Head of caudate nucleus (tissue), 42 donors: Measurements from ENCODE around the gene SLC38A9.

Source experiments
- DNase-seq, 42 donors: peaks; one replicate each; pipeline versions ENCODE4 v3.0.0 to v3.0.0-alpha.2; 2020 to 2021; ENCODE audit warnings: mixed read lengths in 7 of 42
- intact Hi-C: fragments of 100-400 bp; cut with DNase I; formaldehyde crosslinking; loops from one replicate; pipeline ENCODE4 v1.15.0; 2022

Gene SLC38A9

DNA sequence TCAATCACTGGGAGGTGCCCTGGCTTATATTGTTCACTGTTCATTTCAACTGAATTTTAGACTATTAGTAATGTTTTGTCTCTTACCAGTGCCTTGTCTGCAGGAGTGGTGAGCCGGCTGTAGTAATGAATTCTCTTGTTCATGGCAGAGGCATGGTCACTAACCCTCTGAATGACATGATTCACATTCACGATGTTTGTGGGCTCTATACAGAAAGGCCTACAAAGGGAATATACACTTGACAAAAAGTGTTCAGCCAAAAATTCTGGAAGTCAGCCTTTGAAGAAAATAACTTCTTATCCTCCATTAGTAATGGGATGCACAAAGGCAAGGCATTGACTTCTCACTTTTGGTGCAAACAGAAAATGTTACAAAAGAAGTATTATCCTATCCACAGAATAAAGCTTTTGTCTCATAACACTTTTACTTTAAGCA is 39.6 kb downstream of the SLC38A9 start:
- intact Hi-C loops: no loop called here
- peak in 7 of 42 donors; percentile 8 to 52 (median 15) for DNase-seq

DNA sequence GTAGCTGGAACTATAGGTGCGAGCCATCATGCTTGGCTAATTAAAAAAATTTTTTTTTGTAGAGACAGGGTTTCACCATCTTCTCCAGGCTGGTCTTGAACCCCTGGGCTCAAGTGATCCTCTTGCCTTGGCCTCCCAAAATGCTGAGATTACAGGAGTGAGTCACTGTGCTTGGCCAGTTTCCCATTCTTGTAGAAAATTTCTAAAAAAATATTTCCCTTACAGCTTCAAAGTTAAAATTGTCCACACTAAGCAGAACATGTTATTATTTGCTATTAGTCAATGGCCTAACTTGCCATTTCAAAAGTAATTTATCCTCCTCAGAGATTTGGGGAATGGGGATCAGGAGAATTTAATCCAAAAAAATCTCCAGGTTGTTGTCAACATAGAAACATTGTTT is 40.1 kb downstream of the SLC38A9 start:
- no peak for DNase-seq
- intact Hi-C loops: no loop called here

DNA sequence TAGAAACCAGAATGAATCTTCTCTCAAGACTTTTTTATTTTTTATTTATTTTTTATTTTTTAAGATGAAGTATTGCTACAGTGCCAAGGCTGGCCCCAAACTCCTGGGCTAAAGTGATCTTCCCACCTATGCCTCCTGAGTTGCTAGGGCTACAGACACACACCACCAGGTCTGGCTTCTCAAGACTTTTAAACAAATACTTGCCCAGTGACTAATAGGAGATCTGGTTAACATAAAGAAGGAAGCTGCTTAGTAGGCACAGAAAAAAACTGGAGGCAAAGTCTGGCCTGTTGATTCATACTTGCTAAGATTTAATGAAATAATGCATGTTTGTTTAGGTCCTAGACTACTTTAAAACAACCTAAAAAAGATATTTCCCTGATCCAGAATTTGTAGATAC is 43.8 kb downstream of the SLC38A9 start:
- intact Hi-C loops: no loop called here
- no peak for DNase-seq

DNA sequence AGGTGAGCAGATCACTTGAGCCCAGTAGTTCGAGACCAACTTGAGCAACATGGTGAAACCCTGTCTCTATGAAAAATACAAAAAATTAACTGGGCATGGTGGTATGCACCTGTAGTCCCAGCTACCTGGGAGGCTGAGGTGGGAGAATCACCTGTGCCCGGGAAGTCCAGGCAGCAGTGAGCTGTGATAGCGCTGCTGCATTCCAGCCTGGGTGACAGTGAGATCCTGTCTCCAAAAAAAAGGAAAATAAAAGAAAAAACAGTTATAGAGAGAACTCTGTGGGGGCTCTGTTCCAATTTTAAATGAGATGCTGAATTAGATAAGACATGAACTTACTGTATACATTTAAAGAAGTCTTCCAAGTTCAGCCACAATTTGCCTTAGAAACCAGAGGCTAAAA is 44.2 kb downstream of the SLC38A9 start:
- DNase-seq: no peak
- intact Hi-C loops: no loop called here

DNA sequence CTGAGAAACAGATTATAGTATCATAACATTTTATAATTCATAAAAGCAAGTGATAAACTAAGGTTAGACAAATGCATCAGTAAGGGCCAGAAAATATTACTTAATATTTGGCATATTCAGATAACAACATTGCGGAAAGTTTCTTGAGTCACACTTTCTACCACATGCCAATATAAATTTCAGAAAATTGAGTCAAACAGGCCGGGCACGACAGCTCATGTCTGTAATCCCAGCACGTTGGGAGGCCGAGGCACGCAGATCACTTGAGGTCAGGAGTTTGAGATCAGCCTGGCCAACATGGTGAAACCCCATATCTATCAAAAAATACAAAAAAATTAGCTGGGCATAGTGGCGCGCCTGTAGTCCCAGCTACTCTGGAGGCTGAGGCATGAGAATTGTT is 47.1 kb downstream of the SLC38A9 start:
- no peak for DNase-seq
- intact Hi-C loops: no loop called here

DNA sequence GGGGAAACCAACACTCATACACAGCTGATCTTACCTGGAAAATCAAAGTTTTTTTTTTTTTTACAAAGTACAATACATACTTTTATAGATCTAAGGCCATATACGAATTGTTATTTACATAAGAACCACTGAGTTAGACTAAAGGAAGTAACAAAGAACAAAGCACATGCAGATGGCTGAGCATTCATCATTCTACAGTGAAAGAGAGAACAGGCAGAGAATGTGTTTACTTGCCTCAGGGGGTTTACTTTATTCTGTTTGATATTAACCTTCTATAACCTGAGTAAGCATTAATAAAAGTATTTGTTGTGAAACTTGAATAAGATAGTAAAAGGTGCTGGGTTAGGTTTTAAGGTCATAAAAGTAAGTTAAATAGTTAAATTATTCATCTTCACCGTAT is 54.7 kb downstream of the SLC38A9 start:
- DNase-seq: no peak
- intact Hi-C loops: no loop called here

DNA sequence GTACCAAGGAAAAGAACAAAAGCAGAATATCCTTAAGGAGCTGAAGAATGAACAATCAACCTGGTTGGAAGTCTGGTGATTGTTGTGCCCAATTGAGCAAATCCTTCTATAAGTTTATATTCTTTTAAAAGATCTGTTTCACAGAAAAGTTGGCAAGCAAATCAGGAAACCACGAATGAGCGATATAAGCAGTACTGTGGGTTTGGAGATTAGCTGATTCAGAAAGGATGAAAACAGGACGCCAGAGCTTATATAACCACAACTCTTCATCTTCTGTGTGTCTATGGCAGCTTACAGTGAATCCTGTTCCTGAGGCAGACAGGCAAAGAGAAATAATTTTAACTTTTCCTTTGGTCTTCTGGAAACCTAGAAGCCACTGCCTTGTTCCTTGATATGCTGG is 61.7 kb downstream of the SLC38A9 start:
- no peak for DNase-seq
- intact Hi-C loops: no loop called here

DNA sequence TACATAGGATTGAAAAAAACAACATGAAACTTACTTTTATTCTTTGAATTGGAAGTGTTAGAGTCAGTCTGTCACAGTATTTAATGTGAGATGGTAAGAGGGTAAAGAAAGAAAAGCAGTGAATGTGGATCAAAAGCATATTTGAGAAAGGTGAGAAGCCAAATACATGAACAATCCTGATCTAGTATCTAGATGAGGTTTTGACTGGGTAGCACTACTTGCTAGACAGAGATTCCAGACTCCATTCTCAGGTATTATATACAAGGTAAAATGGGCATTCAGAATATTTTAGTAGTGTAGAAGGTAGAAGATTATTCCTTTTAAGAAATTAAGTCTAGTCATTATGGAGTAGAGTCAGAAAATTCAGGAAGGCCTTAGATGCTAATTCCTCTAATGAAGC is 62.2 kb downstream of the SLC38A9 start:
- DNase-seq: no peak
- intact Hi-C loops: no loop called here

DNA sequence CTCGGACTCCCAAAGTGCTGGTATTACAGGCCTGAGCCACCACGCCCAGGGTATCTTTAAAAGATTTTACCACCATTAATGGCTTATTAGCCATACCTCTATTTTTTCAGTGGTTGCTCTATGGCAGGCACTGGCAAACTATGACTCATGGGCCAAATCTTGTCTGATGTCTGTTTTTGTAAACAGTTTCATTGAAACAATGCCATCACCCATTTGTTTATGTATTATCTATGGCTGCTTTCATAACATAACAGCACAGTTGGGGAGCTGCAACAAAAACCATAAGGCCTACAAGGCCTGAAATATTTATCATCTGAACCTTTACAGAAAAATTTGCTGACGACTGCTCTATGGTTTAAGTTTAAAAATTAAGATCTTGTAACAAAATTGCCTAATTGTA is 66.8 kb downstream of the SLC38A9 start:
- intact Hi-C loops: no loop called here
- no peak for DNase-seq

DNA sequence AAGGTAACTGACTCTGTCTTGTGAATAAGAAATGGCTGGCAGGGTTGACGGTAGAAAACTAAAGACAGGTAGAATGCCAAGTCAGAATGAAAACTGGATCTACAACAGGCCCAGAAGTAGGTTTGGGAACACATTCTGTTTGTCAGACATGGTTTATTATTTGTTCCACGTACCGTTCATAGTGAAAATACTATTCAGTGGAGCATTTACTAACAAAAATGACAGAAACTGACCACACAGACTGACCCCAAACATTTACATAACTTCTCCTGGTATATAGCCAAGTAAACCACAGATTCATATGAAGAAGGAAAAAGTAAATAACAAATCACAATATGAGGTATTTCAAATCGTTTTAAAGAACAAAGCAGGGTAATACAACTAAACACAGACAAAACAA is 73.7 kb downstream of the SLC38A9 start:
- intact Hi-C loops: no loop called here
- no peak for DNase-seq

DNA sequence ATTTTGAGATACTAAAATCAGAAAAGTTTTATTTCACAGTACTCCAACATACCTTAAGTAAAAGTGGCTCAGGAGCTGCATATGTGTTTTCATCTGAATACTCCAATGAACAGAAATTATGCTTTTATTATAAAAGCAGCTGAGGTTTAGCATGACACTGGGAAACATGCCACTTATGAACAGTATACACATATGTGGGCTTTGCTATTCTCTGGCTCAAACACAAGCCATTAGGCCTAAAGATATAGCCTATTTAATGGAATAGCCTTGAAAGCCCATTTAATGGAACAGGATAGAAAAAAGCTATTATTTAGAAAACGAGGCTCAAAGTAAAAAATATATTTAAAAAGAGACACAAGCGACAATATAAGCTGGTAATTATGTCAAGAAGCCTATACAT is 74.1 kb downstream of the SLC38A9 start:
- DNase-seq: no peak
- intact Hi-C loops: no loop called here

DNA sequence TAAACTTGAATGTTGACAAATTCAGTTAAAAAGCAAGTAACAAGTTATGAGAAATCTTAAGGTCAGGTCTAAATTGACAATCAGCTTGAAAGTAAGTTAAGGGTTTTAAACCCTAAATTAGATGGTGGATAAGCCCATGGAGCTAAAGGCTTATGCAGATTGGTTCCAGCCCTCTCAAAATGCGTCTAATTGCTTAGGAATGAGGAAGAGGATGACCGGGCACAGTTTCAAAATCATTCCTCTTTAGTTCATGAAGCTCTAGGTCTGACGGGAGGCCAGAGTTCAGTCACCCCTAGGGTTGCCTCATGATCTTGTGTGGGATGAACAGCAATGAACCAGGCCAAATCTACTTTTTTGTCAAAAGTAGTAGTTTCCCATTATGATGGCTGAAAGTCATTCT is 75.4 kb downstream of the SLC38A9 start:
- intact Hi-C loops: no loop called here

DNA sequence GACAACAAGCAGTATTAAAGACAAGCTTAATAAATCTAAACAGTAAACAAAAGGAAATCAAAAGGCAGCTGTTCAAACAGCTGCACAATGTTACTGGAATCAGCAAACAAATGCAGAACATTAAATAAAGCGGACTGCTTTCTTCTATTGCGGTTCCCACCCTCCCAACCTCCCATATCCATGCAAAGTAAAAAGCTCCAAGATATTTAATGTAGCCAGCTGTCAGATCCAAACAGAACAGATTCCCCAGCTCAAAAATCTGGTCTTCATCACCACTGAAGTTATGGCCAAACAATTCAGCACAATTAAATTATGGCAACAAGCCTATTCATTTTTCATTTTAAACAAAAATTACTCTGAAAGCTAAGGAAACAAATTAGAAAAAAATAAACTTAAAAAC is 75.9 kb downstream of the SLC38A9 start:
- intact Hi-C loops: no loop called here
- no peak for DNase-seq

More for the DNA sequence above, 75.4 kb downstream of the SLC38A9 start:
- DNase-seq: no peak

DNA sequence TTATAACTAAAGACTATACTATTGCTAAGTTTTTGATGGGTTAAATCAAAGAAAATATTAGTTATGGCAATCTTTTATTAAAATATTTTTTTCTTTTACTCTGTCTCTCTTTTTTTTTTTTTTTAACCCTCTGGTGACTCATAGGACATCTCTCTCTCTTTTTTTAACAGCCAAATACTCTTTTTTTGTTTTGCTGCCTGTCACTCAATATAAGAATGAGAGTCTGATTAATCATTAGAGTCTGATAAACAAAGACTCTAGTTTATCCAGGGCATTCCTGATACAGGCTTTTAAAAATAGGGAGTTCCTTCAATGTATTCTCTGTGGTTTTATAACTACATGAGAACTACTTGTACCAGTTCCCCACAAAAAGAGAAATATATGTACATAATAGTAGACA is 77.3 kb downstream of the SLC38A9 start:
- DNase-seq: no peak
- intact Hi-C loops: no loop called here

DNA sequence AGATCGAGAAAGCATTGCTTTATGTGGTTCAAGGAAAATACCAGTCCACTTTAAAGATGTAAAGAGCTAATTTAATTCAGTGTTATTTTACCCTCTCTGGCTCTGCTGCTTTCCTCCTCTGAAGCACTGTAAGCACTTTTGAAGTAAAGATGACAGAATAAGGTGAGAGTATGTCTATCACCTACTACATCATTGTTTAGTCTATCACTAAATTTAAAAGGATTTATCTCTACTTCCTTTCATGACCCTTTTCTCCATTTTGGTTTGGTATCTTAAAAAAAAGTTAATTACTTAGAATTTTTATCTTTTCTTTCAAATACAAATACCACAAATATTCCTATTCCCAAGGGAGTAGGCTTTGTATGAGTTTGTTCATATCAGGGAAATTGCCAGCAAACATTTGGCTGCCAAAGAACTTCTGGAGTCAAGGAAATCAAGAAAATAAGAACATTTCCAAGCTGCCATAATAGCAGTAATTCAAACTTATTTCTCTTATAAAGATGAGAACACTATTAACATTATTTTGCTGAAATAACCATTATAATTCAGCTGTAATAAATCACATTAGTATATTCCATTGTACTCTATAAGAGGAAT is 77.8 kb downstream of the SLC38A9 start:
- intact Hi-C loops: no loop called here
- no peak for DNase-seq

DNA sequence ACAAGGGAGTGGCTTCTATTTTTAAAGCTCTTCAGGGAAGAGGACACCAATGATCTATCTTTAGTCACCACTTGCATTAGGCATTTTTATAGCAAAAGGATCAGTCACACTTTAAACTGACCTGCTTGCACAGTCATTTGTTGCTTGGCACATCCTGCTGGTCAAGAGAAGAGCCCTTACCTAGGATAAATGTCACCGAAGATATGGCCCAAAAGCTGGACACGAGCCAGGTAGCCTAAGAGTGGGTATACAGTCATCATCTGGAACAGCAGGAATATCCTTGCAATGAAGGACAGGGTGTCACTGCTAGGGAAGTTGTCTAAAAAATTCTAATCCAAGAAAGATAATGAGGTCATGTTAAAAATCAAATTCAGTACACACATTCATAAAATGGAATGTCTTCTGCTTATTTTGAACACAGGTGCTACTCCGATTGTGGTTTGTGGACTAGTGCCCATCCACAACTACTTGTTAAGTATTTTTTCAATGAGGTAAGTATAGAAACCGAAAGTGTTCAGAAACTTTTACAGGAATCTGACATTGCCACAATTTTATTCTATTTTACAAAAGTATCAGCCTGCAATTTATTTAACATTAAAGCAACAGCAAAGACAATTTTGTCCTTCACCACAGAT is 78.4 kb downstream of the SLC38A9 start:
- no peak for DNase-seq

DNA sequence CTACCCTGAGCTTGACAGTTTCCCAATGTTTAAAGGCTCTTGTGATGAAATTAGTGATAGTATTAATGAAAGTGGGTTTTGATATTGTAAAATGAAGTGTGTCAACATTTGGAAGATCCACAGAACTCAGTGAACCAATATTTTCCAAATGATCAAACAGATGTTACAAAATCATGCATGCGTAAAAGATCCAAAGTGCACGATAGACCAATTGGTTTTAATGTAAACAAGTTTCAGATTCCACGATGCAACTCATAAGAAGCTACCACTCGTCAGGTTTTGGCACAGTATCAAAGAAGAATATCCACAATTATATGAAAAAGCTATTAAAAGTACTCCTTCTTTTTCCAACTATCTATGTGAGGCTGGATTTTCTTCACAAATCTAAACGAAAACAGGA is 82.3 kb downstream of the SLC38A9 start:
- no peak for DNase-seq
- intact Hi-C loops: no loop called here

More for the DNA sequence above, 78.4 kb downstream of the SLC38A9 start:
- intact Hi-C loops: no loop called here

DNA sequence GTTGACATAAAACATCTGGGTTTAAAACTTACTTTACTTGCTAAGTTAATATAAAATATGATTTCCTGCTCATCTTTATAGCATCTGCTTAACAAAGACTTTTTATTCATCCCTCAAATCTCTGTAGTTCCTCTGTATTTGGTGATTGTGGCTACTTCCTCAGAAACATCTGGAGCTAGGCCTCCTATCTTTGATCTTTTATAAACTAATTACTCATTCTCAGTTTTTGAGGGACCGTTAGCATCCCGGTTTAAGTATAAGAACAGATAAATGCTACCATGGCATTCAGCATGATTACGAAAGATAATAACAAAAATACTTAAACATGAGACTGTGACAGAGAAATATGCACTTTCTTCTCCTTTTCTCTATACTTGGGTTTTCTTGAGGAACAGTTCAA is 85.3 kb downstream of the SLC38A9 start:
- intact Hi-C loops: no loop called here

DNA sequence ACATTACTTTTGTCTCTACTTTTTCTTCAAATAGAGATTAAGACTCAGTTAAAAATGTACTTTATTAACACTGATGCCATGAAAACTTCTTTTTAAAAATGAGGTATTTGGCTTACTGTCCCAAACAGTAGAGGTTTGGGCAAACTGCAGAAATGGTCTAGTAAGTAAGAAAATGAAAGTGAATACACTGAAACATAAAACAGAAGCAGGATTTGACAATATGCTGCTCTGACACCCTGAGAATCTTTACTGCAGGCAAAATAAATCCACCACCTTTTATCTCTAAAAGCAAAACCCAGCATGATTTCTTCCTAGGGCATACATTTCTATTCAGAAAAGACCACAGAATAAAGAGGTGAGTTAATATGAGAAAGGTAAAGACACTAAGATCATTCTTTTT is 86.2 kb downstream of the SLC38A9 start:
- intact Hi-C loops: no loop called here
- DNase-seq: no peak

More for the DNA sequence above, 85.3 kb downstream of the SLC38A9 start:
- no peak for DNase-seq

DNA sequence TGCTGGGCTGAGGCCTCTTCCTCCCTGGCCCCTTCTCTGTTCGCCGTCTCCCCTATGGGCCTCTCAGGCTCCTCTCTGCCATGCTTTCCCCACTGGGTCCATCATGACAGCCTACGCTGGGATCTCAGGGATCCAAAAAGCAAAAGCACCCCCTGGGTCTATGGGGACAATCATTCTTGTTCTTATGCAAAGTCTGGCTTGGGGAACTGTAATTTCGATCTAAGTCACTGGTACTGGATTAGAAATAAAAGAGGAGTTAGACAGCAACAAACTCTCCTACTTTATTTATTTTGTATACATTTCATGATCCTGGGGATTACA is 86.6 kb downstream of the SLC38A9 start:
- no peak for DNase-seq
- intact Hi-C loops: no loop called here

DNA sequence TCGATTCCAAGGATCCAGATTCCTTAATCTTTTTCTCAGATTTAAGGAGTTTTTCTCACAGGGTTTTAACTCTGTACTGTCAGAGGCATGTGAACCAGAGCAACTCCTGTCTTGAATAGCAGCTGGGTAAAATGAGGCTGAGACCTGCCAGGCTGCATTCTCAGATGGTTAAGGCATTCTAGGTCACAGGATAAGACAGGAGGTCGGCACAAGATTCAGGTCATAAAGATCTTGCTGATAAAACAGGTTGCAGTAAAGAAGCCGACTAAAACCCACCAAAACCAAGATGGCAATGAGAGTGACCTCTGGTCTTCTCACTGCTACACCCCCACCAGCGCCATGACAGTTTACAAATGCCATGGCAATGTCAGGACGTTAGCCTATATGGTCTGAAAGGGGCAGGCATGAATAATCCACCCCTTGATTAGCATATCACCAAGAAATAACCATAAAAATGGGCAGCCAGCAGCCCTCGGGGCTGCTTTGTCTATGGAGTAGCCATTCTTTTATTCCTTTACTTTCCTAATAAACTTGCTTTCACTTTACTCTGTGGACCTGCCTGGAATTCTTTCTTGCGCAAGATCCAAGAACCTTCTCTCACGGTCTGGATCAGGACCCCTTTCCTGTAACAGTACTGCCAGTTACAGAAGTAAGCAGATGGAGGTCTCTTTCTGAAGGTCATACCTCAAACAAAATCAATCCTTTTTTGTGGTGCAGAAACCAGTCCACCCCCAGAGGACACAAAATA is 87.1 kb downstream of the SLC38A9 start:
- DNase-seq: no peak
- intact Hi-C loops: no loop called here
